Measurements from ENCODE around the gene PCDHGA1.

PCDHGA1 gene

DNA sequence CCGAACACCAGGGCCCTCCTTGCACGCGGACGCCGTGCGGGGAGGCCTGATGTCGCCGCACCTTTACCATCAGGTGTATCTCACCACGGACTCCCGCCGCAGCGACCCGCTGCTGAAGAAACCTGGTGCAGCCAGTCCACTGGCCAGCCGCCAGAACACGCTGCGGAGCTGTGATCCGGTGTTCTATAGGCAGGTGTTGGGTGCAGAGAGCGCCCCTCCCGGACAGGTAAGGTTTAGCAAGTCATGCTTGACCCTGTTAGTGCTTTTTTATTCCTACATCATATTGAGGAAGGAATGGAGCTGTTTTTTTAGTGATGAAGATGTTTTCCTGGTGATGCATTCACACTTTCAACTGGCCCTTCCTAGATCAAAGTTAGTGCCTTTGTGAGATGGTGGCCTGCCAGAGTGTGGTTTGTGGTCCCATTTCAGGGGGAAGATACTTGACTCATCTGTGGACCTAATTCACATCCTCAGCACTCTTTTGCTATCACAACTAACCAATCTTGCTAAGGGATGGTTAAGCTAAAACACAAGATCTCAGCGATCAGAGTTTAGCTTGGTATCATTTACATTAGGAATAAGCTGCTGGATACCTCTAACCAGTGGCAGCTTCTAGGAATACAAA lies 148.1 kb downstream of the PCDHGA1 start:
- H3K9me3 ChIP-seq (ENCODE audit: severe bottlenecking): peaks cover 6% of the 10 kb centered on the region
- TF ChIP-seq, protein P1, sequence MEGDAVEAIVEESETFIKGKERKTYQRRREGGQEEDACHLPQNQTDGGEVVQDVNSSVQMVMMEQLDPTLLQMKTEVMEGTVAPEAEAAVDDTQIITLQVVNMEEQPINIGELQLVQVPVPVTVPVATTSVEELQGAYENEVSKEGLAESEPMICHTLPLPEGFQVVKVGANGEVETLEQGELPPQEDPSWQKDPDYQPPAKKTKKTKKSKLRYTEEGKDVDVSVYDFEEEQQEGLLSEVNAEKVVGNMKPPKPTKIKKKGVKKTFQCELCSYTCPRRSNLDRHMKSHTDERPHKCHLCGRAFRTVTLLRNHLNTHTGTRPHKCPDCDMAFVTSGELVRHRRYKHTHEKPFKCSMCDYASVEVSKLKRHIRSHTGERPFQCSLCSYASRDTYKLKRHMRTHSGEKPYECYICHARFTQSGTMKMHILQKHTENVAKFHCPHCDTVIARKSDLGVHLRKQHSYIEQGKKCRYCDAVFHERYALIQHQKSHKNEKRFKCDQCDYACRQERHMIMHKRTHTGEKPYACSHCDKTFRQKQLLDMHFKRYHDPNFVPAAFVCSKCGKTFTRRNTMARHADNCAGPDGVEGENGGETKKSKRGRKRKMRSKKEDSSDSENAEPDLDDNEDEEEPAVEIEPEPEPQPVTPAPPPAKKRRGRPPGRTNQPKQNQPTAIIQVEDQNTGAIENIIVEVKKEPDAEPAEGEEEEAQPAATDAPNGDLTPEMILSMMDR (IDR thresholded peaks at IDR 0.05; ENCODE audit: low read depth, low read length): no peak
- no peaks in the 10 kb centered on the region for H3K27me3 ChIP-seq (ENCODE audit: insufficient read depth, low read depth, severe bottlenecking)
- no peaks in the 10 kb centered on the region for H3K36me3 ChIP-seq
- no peak overlapping the region for H3K27ac ChIP-seq
- no peak overlapping the region for H3K4me3 ChIP-seq (ENCODE audit: low read depth, low read length)
- no peak for DNase-seq

DNA sequence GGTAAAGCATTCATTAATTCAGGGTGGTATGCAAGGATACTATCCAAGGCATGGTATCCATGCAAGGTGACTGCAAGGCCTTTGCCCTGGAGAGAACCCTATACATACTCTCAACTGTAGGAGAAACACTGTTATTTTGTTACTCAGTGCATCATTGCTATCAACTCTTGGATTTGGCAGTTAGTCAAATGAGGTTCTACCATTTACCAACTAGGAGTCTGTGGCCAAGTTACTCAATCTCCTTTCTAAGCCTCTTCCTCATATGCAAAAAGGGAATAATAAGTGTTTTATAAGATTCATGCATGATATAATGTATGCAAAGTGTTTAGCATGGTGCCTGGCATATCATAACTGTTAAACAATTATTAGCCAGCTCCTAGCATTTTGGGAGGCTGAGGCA lies 149.5 kb downstream of the PCDHGA1 start:
- H3K36me3 ChIP-seq: no peaks in the 10 kb centered on the region
- H3K27me3 ChIP-seq (ENCODE audit: insufficient read depth, low read depth, severe bottlenecking): no peaks in the 10 kb centered on the region
- DNase-seq: no peak
- no peak overlapping the region for H3K4me3 ChIP-seq (ENCODE audit: low read depth, low read length)
- TF ChIP-seq, protein P1 (IDR thresholded peaks at IDR 0.05; ENCODE audit: low read depth, low read length): no peak
- no peak overlapping the region for H3K27ac ChIP-seq
- H3K9me3 ChIP-seq (ENCODE audit: severe bottlenecking): peaks cover 6% of the 10 kb centered on the region

GRCh38 chr5:141483902-141484301 lies 153.6 kb downstream of the PCDHGA1 start:
- Histone ChIP-seq H3K27ac (no peak overlapping the region), H3K4me3 (ENCODE audit: low read depth, low read length) (no peak overlapping the region), H3K27me3 (ENCODE audit: insufficient read depth, low read depth, severe bottlenecking) (no peaks in the 10 kb centered on the region), H3K36me3 (no peaks in the 10 kb centered on the region), H3K9me3 (ENCODE audit: severe bottlenecking) (no peaks in the 10 kb centered on the region)
- TF ChIP-seq, protein P1 (IDR thresholded peaks at IDR 0.05; ENCODE audit: low read depth, low read length): no peak
- no peak for DNase-seq

DNA sequence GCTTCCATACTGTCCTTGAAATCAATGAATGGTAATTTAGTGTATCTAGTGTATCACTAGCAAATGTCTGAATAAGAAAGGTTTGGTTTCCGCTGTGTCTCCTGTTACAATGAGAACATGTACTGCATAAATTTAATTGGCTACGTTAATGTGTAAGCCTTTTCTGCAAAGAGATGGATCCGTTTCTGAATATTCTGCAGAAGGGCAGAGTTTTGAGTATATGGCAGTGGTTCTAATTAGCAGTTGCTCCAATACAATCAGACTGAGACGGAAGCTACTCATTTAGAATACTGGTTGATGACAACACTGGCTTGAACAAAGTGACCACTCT lies 154.0 kb downstream of the PCDHGA1 start:
- no peak for DNase-seq
- Histone ChIP-seq H3K4me3 (ENCODE audit: low read depth, low read length) (no peak overlapping the region), H3K36me3 (no peaks in the 10 kb centered on the region), H3K27me3 (ENCODE audit: insufficient read depth, low read depth, severe bottlenecking) (no peaks in the 10 kb centered on the region), H3K9me3 (ENCODE audit: severe bottlenecking) (no peaks in the 10 kb centered on the region), H3K27ac (no peak overlapping the region)
- TF ChIP-seq, protein P1 (IDR thresholded peaks at IDR 0.05; ENCODE audit: low read depth, low read length): no peak

GRCh38 chr5:141484641-141485311 lies 154.5 kb downstream of the PCDHGA1 start, which contains the start of gene PCDHGC4:
Gene PCDHGC4 (plus strand): TSS chr5:141485030. CDS start chr5:141485174, 144 bp downstream.
- TF ChIP-seq, protein P1 (IDR thresholded peaks at IDR 0.05; ENCODE audit: low read depth, low read length): no peak
- Histone ChIP-seq H3K27me3 (ENCODE audit: insufficient read depth, low read depth, severe bottlenecking) (no peaks in the 10 kb centered on the region), H3K9me3 (ENCODE audit: severe bottlenecking) (no peaks in the 10 kb centered on the region), H3K36me3 (no peaks in the 10 kb centered on the region), H3K27ac (no peak within 1 kb of the TSS), H3K4me3 (ENCODE audit: low read depth, low read length) (no peak within 1 kb of the TSS)
- no peak for DNase-seq

Measured in WERI-Rb-1 (cell line).